Naive thymus-derived CD8-positive, alpha-beta T cell (primary cell): ENCODE data around the gene SSU72. TPM values are rescaled to one million over a fixed set of nuclear protein-coding genes. Genes with fewer than 3 reads are reported as not detected.
"Not testable (repeated sequence)": the region's sequence is repeated elsewhere in the genome, so short reads cannot be mapped to it uniquely, and the experiment has no call there.

Experiments used
- ATAC-seq, 2 donors: fragments of 150-1000 bp; cut with Tn5 transposase in 1 of 2; sonication (Bioruptor Pico), chemical (Tn5 transposase) in 1 of 2; 1 replicate in 1 of 2; 2 replicates in 1 of 2; pipeline ENCODE4 v1.10.0; 2021; ENCODE audit warnings: mild to moderate bottlenecking in 2 of 2, moderate library complexity in 2 of 2
- POLR2A ChIA-PET: fragments of 350-600 bp; sonication (Branson Sonifier 250); formaldehyde crosslinking; loops from one replicate; lab custom pipeline; 2021; ENCODE audit warnings: antibody characterized with exemption; lab: Charles Lee
- DNase-seq, 10 donors: peaks; one replicate each; pipeline versions ENCODE4 v3.0.0 to v3.0.0-alpha.2; 2020 to 2022
- H3K27ac Mint-ChIP-seq, 10 donors: one replicate each; pipeline ENCODE4 v1.8.0; 2020 to 2022; ENCODE audit warnings: mild to moderate bottlenecking in 10 of 10, mixed read lengths in 10 of 10, moderate library complexity in 4 of 10, inconsistent platforms in 1 of 10
- H3K27me3 Mint-ChIP-seq, 5 donors: one replicate each; pipeline ENCODE4 v1.8.0; 2021 to 2022; ENCODE audit warnings: mixed read lengths in 5 of 5
- H3K36me3 Mint-ChIP-seq, 3 donors: one replicate each; pipeline ENCODE4 v1.8.0; 2020 to 2022; ENCODE audit warnings: mixed read lengths in 3 of 3, mild to moderate bottlenecking in 2 of 3, inconsistent platforms in 1 of 3
- H3K4me1 Mint-ChIP-seq, 4 donors: one replicate each; pipeline ENCODE4 v1.8.0; 2021 to 2022; ENCODE audit warnings: mixed read lengths in 4 of 4
- H3K4me3 Mint-ChIP-seq, 10 donors: one replicate each; pipeline ENCODE4 v1.8.0; 2020 to 2022; ENCODE audit warnings: mild to moderate bottlenecking in 10 of 10, mixed read lengths in 10 of 10, moderate library complexity in 6 of 10, inconsistent platforms in 1 of 10
- H3K9me3 Mint-ChIP-seq, 9 donors: one replicate each; pipeline ENCODE4 v1.8.0; 2020 to 2022; ENCODE audit warnings: mixed read lengths in 9 of 9, mild to moderate bottlenecking in 3 of 9, inconsistent platforms in 1 of 9, moderate library complexity in 1 of 9
- polyA plus RNA-seq, 3 donors: library from polyadenylated mRNA; unstranded; fragments of 300-500 nt; fragmentation: Illumina TruSeq; gene quantifications; one replicate each; pipeline ENCODE4 v1.2.3, GENCODE V29; 2021
- total RNA-seq, 8 experiments: library from RNA in 2 of 8; stranded (reverse) in 2 of 8; gene quantifications; one replicate each; pipeline ENCODE4 v1.2.3 and lab custom pipeline; 2021 to 2026

The SSU72 gene
- total and polyA plus RNA-seq, 5 experiments from 2014 or later: 158 to 290 (median 219) TPM

DNA sequence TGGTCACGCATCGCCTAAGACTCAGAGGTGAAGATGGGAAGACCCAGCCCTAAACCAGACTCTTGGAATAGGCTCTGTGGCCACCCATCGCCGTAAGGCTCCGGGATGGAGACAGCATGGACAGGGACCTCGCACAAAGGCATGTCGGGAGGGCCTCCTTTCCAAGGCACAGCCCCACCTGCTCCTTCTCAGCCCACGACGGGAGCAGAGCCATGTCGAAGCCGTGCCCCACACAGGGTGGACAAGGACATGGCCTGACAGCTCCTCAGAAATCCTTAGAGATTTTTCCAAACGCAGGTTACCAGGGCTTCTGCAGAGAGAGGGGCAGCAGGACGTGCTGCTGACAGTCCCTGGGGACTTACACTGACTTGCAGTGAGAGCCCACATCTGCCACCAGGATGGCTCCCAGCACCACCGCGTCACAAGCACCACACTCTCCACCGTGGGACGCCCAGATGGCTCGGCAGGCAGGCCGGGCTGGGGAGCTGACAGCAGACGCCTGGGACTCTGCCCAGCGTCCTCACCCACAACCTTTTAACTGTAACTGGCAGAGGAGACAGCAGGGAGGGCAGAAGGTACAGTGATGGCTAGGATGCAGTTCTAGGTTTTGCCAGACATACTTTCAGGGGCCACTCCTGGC lies 12.0 kb downstream of the SSU72 start:
- POLR2A ChIA-PET: interaction anchor here (0.6 to 0.7 kb wide), 3 partner anchors 127 to 586 kb away, joined by 3 to 5 read pairs (median 3); no protein-coding TSS in a partner anchor
- H3K36me3 Mint-ChIP-seq: peaks cover 4 to 72% (median 12%) of the 10 kb centered on the region in 3 donors

DNA sequence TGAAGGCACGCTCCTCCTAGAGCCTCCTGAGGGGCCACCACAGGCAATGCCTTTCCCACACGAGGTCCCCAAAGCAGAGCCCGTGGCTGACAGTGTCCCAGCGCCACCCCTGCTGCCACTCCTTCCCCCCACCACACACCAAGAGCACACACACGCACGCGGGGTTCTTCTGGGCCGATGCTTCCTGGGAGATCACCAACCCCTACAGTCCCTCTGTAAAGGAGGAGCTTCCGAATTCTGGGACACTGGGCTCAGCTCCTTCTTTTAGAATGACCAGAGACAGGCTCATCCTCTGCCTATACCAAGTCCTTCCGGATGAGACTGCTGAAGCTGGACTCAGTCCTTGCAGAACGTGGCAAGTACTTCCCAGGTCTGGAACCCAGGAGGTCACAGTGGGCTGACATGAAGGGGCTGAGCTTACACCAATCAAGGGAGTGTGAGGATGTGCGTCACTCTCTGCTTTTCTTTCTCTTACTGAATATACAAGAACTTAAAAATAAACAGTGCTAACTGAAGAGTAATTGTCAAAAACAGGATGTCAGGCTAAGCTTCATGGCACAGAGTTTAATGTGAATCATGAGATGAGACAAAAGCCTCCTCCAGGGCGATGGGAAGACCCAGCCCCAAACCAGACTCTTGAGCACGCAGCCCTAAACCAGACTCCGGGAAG lies 12.7 kb downstream of the SSU72 start:
- H3K4me1 Mint-ChIP-seq: peaks cover 11 to 28% (median 21%) of the 10 kb centered on the region in 4 donors
- peak overlapping the region in 5 of 10 donors; percentile 1 to 93 (median 56) for H3K27ac Mint-ChIP-seq
- no peak overlapping the region for H3K4me3 Mint-ChIP-seq
- DNase-seq (no peak), ATAC-seq (peak in 1 of 2 donors; percentile 18)
- H3K9me3 Mint-ChIP-seq: no peaks in the 10 kb centered on the region
- no peaks in the 10 kb centered on the region for H3K27me3 Mint-ChIP-seq
- POLR2A ChIA-PET: no interaction called here
- peaks cover 4 to 65% (median 12%) of the 10 kb centered on the region in 3 donors for H3K36me3 Mint-ChIP-seq

More for the DNA sequence above, 12.0 kb downstream of the SSU72 start:
- ATAC-seq (peak in 1 of 2 donors; percentile 11), DNase-seq (no peak)
- peaks cover 16 to 36% (median 28%) of the 10 kb centered on the region in 4 donors for H3K4me1 Mint-ChIP-seq
- H3K27ac Mint-ChIP-seq: peak overlapping the region in 2 of 10 donors; percentile 56 to 93
- no peaks in the 10 kb centered on the region for H3K27me3 Mint-ChIP-seq
- no peaks in the 10 kb centered on the region for H3K9me3 Mint-ChIP-seq
- H3K4me3 Mint-ChIP-seq: no peak overlapping the region

DNA sequence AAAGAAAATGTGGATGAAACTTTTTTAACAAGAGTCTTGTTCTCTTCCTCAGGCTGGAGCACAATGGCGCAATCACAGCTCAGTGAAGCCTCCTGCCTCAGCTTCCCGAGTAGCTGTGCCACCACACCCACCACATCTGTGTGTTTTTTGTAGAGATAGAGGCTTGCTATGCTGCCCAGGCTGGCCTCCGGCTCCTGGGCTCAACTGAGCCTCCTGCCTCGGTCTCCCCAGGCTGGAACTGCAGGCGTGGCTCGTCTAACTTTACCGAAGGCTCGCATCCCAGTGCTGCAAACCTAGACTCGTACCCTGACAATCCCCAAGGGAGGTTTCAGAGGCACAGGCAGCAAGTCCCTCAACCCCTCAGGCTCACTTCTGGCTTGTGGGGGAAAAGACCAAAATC lies 14.5 kb downstream of the SSU72 start:
- no peaks in the 10 kb centered on the region for H3K27me3 Mint-ChIP-seq
- H3K27ac Mint-ChIP-seq: no peak overlapping the region
- H3K4me3 Mint-ChIP-seq: no peak overlapping the region
- peaks cover 4 to 51% (median 6%) of the 10 kb centered on the region in 3 donors for H3K36me3 Mint-ChIP-seq
- no peaks in the 10 kb centered on the region for H3K9me3 Mint-ChIP-seq
- H3K4me1 Mint-ChIP-seq: peaks cover 9 to 21% (median 14%) of the 10 kb centered on the region in 4 donors
- DNase-seq (no peak), ATAC-seq (no peak)
- POLR2A ChIA-PET: no interaction called here

DNA sequence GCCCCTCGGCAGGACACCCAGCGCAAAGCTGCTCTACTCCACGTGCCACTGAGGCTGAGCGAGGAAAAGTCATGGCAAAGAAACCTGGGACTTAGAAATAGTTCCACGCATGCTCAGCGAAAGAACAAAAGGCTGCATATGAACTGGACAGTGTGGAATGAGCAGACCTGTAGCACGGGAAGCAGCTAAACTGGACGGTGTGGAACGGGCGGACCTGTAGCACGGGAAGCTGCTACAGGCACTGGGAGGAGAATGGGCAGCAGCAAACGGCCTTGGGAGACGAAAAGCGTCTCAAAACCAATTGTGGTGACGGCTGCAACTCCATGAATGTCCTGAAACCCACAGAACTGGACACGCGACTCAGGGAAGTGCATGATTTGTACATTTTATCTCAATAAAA lies 15.6 kb downstream of the SSU72 start:
- peak overlapping the region in 4 of 10 donors; percentile 19 to 73 (median 40) for H3K27ac Mint-ChIP-seq
- H3K9me3 Mint-ChIP-seq: no peaks in the 10 kb centered on the region
- DNase-seq (no peak), ATAC-seq (no peak)
- POLR2A ChIA-PET: interaction anchor here (1.2 kb wide), 1 partner anchor 10 kb away, joined by 3 read pairs; no protein-coding TSS in a partner anchor
- H3K4me3 Mint-ChIP-seq: no peak overlapping the region
- peaks cover 0 to 40% (median 3%) of the 10 kb centered on the region in 3 donors for H3K36me3 Mint-ChIP-seq
- H3K4me1 Mint-ChIP-seq: peaks cover 3 to 16% (median 9%) of the 10 kb centered on the region in 4 donors
- no peaks in the 10 kb centered on the region for H3K27me3 Mint-ChIP-seq

DNA sequence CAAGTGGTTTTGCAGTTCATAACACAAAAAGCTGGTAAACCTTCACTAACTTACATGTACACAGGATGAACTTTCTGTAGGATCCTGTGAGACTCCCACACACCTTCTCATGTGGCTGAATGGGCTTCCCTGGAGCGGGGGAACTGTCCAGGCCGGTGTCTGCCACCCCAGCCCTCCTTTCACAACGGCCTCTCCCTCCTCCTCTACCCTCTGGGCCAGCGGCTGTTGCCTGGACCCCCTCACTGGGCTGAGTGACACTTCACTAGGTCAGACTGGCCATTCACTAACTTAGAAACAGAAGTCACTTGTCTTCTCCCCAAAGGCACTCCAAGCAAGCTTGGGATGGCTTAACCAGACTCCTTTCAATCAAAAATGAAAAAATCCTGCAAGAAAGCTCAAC lies 16.1 kb downstream of the SSU72 start:
- no peak for ATAC-seq
- Mint-ChIP-seq H3K27ac (peak overlapping the region in 6 of 10 donors; percentile 19 to 46 (median 40)), H3K36me3 (peaks cover 0 to 35% (median 0%) of the 10 kb centered on the region in 3 donors), H3K4me1 (peaks cover 3 to 12% (median 8%) of the 10 kb centered on the region in 4 donors), H3K4me3 (no peak overlapping the region), H3K27me3 (no peaks in the 10 kb centered on the region), H3K9me3 (no peaks in the 10 kb centered on the region)
- no peak for DNase-seq
- POLR2A ChIA-PET: interaction anchor here (1.2 kb wide), 1 partner anchor 10 kb away, joined by 3 read pairs; no protein-coding TSS in a partner anchor

DNA sequence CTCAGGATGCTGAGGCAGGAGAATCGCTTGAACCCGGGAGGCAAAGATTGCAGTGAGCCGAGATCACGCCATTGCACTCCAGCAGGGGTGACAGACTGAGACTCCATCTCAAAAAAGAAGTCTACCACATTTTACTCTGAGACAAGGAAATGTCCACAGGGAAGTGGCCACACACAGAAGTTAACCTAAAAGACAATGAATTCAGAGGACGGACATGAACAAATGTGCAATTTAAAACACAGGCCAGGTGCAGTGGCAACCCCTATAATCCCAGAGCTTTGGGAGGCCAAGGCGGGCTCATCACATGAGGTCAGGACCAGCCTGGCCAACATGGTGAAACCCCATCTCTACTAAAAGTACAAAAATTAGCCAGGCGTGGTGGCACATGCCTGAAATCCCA lies 17.0 kb downstream of the SSU72 start:
- POLR2A ChIA-PET: interaction anchor here (1.2 kb wide), 1 partner anchor 9 kb away, joined by 3 read pairs; no protein-coding TSS in a partner anchor
- peak overlapping the region in 2 of 10 donors; percentile 47 to 59 for H3K27ac Mint-ChIP-seq
- not testable (repeated sequence) for H3K4me3 Mint-ChIP-seq, DNase-seq, H3K27me3 Mint-ChIP-seq, ATAC-seq, H3K9me3 Mint-ChIP-seq
- H3K36me3 Mint-ChIP-seq: peaks cover 0 to 26% (median 0%) of the 10 kb centered on the region in 3 donors
- peaks cover 3 to 11% (median 8%) of the 10 kb centered on the region in 4 donors for H3K4me1 Mint-ChIP-seq

DNA sequence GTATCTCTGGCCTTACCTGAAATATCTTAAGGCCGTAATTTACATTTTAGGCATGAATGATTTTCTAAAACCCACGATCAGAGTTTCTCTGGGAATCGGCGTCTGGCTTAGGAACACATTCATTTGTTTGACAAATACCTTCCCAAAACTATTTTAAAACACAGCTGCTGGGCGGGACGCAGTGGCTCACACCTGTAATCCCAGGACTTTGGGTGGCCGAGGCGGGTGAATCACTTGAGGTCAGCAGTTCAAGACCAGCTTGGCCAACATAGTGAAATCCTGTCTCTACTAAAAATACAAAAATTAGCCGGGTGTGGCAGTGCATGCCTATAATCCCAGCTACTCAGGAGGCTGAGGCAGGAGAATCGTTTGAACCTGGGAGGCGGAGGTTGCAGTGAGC lies 17.7 kb downstream of the SSU72 start:
- ATAC-seq, H3K27me3 Mint-ChIP-seq, H3K27ac Mint-ChIP-seq, H3K4me3 Mint-ChIP-seq, H3K9me3 Mint-ChIP-seq, H3K4me1 Mint-ChIP-seq, DNase-seq: not testable (repeated sequence)
- H3K36me3 Mint-ChIP-seq: peaks cover 0 to 19% (median 0%) of the 10 kb centered on the region in 3 donors
- POLR2A ChIA-PET: interaction anchor here (0.5 kb wide), 1 partner anchor 29 kb away, joined by 3 read pairs; no protein-coding TSS in a partner anchor

DNA sequence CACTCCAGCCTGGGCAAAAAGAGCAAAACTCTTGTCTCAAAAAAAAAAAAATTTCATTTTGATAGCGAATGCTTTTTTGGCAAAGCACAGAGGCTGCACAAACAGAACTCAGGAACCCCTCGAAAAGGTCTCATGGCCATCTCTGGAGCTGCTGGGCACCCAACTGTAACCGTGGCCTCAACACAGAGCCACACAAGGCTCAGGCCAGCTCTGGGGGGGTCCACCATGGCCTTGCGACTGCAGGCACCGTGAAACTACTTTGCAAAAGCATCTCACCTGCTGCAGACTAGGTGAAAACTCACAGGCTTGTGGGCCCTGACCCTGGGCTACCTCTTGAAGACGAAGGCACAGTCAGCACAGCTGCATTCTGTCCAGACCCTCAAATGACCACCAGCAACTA lies 18.2 kb downstream of the SSU72 start:
- ATAC-seq: no peak
- POLR2A ChIA-PET: interaction anchor here (0.5 kb wide), 1 partner anchor 28 kb away, joined by 3 read pairs; no protein-coding TSS in a partner anchor
- no peak overlapping the region for H3K4me3 Mint-ChIP-seq

DNA sequence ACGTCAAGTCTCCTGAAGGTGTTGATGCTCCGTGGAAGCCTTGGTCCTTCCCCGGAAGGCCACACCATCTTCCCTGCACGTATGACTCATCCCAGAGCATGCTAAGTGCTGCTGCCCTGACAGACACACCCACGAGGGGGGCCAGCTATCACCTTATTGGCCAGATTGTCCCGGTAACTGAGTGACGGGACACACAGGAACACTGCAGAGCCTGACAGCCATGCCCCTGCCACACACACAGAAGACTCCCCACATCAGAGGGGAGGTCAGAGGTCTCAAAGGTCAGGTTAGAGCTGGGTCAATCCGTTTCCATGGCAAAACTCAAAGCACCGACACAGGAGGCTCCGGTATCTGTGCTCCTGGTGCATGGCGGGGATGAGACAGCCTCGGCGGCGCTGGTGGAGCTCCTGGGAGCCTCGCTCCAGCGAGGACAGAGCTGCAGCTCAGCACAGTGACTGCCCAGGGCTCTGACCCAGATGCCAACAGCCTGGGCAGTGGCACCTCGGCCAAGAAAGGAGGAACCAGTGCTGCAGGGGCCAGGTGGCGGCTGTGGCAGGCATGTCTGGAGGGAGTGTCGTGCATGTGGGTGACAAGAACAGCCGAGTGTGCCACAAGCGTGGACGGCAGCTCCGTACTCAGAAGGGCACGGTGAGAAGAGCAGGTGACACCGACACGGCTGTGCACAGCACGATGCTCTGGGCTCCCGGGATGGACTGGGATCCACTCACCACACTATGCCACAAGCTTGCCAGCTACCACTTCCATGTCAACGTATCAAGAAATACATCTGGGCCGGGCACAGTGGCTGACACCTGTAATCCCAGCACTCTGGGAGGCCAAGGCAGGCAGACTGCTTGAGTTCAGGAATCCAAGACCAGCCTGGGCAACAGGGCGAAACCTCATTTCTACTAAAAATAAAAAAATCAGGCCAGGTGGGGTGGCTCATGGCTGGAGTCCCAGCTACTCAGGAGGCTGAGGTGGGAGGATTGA lies 19.4 kb downstream of the SSU72 start:
- peak overlapping the region in 1 of 10 donors; percentile 58 for H3K4me3 Mint-ChIP-seq
- H3K4me1 Mint-ChIP-seq: peaks cover 1 to 11% (median 7%) of the 10 kb centered on the region in 4 donors
- H3K27me3 Mint-ChIP-seq: no peaks in the 10 kb centered on the region
- DNase-seq (no peak), ATAC-seq (no peak)
- POLR2A ChIA-PET: interaction anchor here (0.6 to 0.7 kb wide), 2 partner anchors 18 to 59 kb away, joined by 3 to 4 read pairs; no protein-coding TSS in a partner anchor
- peak overlapping the region in 4 of 10 donors; percentile 24 to 59 (median 42) for H3K27ac Mint-ChIP-seq
- H3K9me3 Mint-ChIP-seq: no peaks in the 10 kb centered on the region
- H3K36me3 Mint-ChIP-seq: peaks cover 0 to 5% (median 0%) of the 10 kb centered on the region in 3 donors

More for the DNA sequence above, 18.2 kb downstream of the SSU72 start:
- Mint-ChIP-seq H3K27ac (peak overlapping the region in 2 of 10 donors; percentile 14 to 79), H3K4me1 (peaks cover 0 to 9% (median 6%) of the 10 kb centered on the region in 4 donors), H3K27me3 (no peaks in the 10 kb centered on the region), H3K36me3 (peaks cover 0 to 14% (median 0%) of the 10 kb centered on the region in 3 donors), H3K9me3 (no peaks in the 10 kb centered on the region)
- DNase-seq: no peak

DNA sequence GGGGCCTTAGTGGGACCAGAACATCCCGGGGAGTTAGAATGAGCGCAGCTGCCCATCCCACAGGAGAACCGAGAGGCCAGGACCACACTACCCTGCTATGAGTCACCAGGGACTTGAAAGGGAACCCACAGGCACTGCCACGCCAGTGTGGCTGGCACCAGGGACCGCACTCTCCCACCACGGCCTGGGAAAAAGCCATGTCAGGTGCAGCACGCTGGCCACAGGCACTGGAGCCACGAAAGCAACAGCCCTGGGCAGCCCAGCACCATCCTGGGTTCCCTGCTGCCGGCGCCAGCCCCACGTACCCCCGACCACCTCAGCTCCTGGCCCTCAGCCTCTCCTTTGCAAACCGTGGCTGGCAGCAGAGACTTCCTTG lies 20.1 kb downstream of the SSU72 start:
- Mint-ChIP-seq H3K36me3 (no peaks in the 10 kb centered on the region), H3K9me3 (no peaks in the 10 kb centered on the region), H3K4me3 (peak overlapping the region in 1 of 10 donors; percentile 58), H3K4me1 (peaks cover 3 to 11% (median 7%) of the 10 kb centered on the region in 4 donors), H3K27me3 (no peaks in the 10 kb centered on the region), H3K27ac (no peak overlapping the region)
- ATAC-seq (no peak), DNase-seq (no peak)
- POLR2A ChIA-PET: interaction anchor here (0.6 kb wide), 1 partner anchor 18 kb away, joined by 4 read pairs; no protein-coding TSS in a partner anchor

DNA sequence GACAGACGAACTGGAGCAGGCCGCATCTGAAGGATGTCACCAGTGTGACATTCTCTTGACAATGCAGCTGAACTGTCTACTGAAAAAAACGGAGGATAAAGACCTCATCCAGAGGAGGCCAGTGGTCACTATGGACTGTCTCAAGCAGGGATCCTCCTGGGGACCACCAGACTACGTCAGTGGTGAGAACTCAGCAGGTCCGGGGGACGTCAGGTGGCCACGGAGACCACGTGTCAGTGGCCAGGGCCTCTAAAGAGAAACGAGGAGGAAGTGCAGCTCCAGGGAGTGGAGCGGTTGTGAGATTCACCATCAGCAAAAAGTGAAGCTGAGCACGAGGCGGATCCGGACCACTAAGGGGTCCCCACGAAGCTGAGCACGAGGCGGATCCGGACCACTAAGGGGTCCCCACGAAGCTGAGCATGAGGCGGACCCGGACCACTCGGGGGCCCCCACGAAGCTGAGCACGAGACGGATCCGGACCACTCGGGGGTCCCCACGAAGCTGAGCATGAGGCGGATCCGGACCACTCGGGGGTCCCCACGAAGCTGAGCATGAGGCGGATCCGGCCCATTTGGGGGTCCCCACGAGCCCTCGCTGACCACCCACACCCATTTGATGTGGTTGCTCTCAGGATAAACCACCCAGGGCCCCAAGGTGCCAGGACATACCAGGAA lies 20.7 kb downstream of the SSU72 start:
- Mint-ChIP-seq H3K27me3 (no peaks in the 10 kb centered on the region), H3K9me3 (no peaks in the 10 kb centered on the region), H3K4me3 (no peak overlapping the region), H3K4me1 (peaks cover 3 to 12% (median 7%) of the 10 kb centered on the region in 4 donors), H3K36me3 (no peaks in the 10 kb centered on the region), H3K27ac (peak overlapping the region in 3 of 10 donors; percentile 17 to 56 (median 21))
- POLR2A ChIA-PET: interaction anchor here (0.6 kb wide), 1 partner anchor 124 kb away, joined by 3 read pairs; no protein-coding TSS in a partner anchor
- ATAC-seq (no peak), DNase-seq (no peak)
